LNCaP clone FGC (cell line): Measurements from ENCODE around the gene IPPK.

Experiments used
- DNase-seq: peaks from one replicate; pipeline ENCODE4 v3.0.0-alpha.2; 2011; ENCODE audit warnings: low read depth
- H3K4me3 ChIP-seq: 2 replicates; pipeline ENCODE4 v1.5.1; 2011; ENCODE audit warnings: mild to moderate bottlenecking, low read depth, low read length, control low read depth
- TF ChIP-seq, protein P1 (sequence below): IDR thresholded peaks from 2 replicates; pipeline ENCODE4 v1.5.1; 2012; ENCODE audit warnings: mild to moderate bottlenecking; ENCODE audit not compliant: control insufficient read depth, insufficient read depth; ENCODE audit errors: extremely low read depth

Gene IPPK

DNA sequence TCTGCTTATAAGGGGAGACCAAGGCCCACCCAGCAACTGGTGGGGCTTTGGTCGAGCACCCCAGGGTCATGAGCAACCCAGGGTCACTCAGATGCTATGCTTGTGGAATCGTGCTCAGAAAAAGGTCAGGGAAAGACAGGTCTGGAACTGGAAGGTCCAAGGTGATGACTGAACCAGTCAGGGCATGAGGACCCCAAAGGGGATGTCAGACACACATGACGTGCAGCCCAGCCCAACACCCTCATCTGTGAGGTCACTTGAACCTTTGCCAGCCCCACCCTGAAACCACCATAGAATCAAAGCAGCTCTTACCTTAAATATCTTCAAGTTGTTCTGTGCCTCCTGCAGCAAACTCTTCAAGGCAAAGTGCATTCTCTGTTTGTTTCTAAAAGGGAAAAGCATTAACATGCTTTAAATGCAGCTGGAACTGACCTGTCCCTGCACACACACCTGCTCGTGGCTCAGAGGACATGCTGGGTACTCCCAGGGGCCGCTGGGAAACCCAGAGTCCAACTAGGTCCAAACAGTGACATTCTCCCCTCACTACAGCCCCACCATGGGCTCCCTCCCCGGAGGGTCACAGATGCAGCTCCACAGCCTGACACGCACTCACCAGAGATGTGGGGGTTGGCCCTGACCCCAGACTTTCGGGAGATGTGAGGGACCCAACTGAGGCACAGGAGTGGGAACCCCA lies 29.4 kb downstream of the IPPK start:
- no peak for DNase-seq
- H3K4me3 ChIP-seq = no peak overlapping the region
- TF ChIP-seq, protein P1, sequence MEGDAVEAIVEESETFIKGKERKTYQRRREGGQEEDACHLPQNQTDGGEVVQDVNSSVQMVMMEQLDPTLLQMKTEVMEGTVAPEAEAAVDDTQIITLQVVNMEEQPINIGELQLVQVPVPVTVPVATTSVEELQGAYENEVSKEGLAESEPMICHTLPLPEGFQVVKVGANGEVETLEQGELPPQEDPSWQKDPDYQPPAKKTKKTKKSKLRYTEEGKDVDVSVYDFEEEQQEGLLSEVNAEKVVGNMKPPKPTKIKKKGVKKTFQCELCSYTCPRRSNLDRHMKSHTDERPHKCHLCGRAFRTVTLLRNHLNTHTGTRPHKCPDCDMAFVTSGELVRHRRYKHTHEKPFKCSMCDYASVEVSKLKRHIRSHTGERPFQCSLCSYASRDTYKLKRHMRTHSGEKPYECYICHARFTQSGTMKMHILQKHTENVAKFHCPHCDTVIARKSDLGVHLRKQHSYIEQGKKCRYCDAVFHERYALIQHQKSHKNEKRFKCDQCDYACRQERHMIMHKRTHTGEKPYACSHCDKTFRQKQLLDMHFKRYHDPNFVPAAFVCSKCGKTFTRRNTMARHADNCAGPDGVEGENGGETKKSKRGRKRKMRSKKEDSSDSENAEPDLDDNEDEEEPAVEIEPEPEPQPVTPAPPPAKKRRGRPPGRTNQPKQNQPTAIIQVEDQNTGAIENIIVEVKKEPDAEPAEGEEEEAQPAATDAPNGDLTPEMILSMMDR = no peak

DNA sequence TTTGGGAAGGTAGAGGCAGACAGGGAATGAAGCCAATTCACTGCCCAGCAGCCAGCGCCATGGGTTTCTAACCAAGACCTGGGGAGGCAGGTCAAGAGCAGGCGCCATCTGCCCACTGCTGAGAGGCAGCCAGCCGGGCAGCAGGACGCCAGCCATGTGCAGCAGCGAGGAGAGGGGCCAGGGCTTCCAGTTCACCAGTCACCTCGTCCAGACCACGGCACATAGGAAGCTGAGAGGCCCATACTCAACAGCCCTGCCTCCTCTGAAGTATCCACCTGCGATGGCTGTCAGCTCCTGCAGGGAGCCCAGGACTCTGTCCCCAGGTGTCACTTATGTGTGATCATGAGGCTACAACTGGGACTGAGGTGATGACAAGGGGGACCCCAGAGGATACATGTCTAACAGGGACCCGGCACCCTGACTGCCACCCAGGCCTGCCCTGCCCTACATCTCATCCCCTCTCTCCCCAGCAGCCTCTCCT lies 30.1 kb downstream of the IPPK start:
- TF ChIP-seq, protein P1 = no peak
- no peak for DNase-seq
- no peak overlapping the region for H3K4me3 ChIP-seq

GRCh38 chr9:92639124-92639523 lies 30.8 kb downstream of the IPPK start:
- TF ChIP-seq, protein P1 = no peak
- DNase-seq = no peak

GRCh38 chr9:92638621-92639101 lies 31.3 kb downstream of the IPPK start:
- no peak overlapping the region for H3K4me3 ChIP-seq
- TF ChIP-seq, protein P1 = no peak
- no peak for DNase-seq

More at GRCh38 chr9:92639124-92639523, 30.8 kb downstream of the IPPK start:
- no peak overlapping the region for H3K4me3 ChIP-seq

GRCh38 chr9:92637886-92638620 lies 31.9 kb downstream of the IPPK start:
- TF ChIP-seq, protein P1 = no peak
- no peak for DNase-seq

GRCh38 chr9:92637326-92637725 lies 32.6 kb downstream of the IPPK start:
- no peak overlapping the region for H3K4me3 ChIP-seq
- DNase-seq = no peak
- TF ChIP-seq, protein P1 = no peak

More at GRCh38 chr9:92637886-92638620, 31.9 kb downstream of the IPPK start:
- H3K4me3 ChIP-seq = no peak overlapping the region
